ENCODE measurements around the gene MEA1. TPM values are rescaled to one million over a fixed set of nuclear protein-coding genes. Genes with fewer than 3 reads are reported as not detected.
"Not testable (repeated sequence)": the region's sequence is repeated elsewhere in the genome, so short reads cannot be mapped to it uniquely, and the experiment has no call there.

The MEA1 gene
- total RNA-seq, 2 donors from 2014 or later: 41.2 to 49.6 TPM

GRCh38 chr6:43045371-43045930, 31.7 kb upstream of the MEA1 start:
- ATAC-seq (ENCODE audit: insufficient number of reproducible peaks, low FRiP score, low read depth): no peak
- Histone ChIP-seq H3K27ac (no peak overlapping the region), H3K4me3 (no peak overlapping the region), H3K36me3 (peaks cover 26% of the 10 kb centered on the region), H3K9me3 (no peaks in the 10 kb centered on the region), H3K27me3 (replicated peaks; ENCODE audit: insufficient read depth) (no peaks in the 10 kb centered on the region), H3K4me1 (ENCODE audit: control insufficient read depth in 1 of 2, low read depth in 2 of 2) (no peaks in the 10 kb centered on the region)
- no peak for TF ChIP-seq CTCF (IDR thresholded peaks at IDR 0.05)
- no peak for DNase-seq (ENCODE audit: low spot score)

- Histone ChIP-seq H3K4me3 (no peak overlapping the region), H3K9me3 (no peaks in the 10 kb centered on the region), H3K27ac (no peak overlapping the region), H3K4me1 (ENCODE audit: control insufficient read depth in 1 of 2, low read depth in 2 of 2) (no peaks in the 10 kb centered on the region), H3K27me3 (replicated peaks; ENCODE audit: insufficient read depth) (no peaks in the 10 kb centered on the region), H3K36me3 (peaks cover 32% of the 10 kb centered on the region)
- ATAC-seq (ENCODE audit: insufficient number of reproducible peaks, low FRiP score, low read depth) (no peak), DNase-seq (ENCODE audit: low spot score) (no peak)
- TF ChIP-seq CTCF (IDR thresholded peaks at IDR 0.05): no peak
Observed at GRCh38 chr6:43043310-43043709, 29.6 kb upstream of the MEA1 start.

DNA sequence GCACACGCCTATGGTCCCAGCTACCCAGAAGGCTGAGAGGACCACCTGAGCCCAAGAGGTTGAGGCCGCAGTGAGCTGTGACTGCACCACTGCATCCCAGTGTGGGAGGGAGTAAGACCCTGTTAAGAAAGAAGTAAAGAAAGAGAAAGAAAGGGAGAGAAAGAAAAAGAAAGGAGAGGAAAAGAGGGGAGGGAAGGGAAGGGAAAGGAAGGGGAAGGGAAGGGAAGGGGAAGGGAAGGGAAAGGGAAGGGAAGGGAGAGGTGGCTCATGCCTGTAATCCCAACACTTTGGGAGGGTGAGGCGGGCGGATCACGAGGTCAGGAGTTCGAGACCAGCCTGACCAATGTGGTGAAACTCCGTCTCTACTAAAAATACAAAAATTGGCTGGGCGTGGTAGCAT, 27.7 kb upstream of the MEA1 start:
- not testable (repeated sequence) for H3K4me3 ChIP-seq; DNase-seq (ENCODE audit: low spot score); H3K27me3 ChIP-seq (replicated peaks; ENCODE audit: insufficient read depth); H3K9me3 ChIP-seq; H3K27ac ChIP-seq; H3K4me1 ChIP-seq (ENCODE audit: control insufficient read depth in 1 of 2, low read depth in 2 of 2); ATAC-seq (ENCODE audit: insufficient number of reproducible peaks, low FRiP score, low read depth)
- peaks cover 48% of the 10 kb centered on the region for H3K36me3 ChIP-seq

DNA sequence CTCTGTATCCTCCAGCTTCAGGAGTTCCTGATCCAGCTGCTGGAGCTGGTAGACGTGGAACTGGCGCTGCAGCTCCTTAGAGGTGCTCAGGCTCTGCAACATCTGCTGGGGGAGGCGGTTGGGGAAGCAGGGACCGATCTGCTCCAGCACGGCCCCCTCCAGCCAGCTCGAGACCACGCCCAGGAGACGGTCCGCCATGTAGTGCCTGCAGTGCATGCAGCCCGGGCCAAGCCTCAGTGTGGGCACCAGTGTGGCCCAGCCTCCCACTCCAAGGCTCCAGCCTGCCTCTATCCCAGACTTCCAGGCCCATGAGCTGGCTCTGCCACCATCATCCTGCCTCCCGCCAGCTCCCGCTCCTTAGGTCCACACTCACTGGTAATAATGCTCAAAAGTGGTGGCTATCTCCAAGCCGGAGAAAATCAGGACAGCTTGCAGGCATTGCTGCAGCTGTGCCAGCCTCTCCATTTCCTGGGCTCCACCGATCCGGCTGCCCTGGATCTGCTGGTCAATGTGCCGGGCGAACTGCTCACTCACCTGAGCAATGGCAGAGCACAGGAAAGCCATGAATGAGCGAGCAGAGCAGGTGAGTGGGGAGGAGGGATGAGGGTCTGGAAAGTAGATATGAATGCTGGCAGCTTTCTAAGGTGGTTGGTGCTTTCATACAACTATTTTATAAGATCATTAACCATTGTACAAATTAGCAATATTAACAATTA, 27.0 kb upstream of the MEA1 start:
- ATAC-seq (ENCODE audit: insufficient number of reproducible peaks, low FRiP score, low read depth) (no peak), DNase-seq (ENCODE audit: low spot score) (no peak)
- no peak overlapping the region for H3K27ac ChIP-seq
- no peak overlapping the region for H3K4me3 ChIP-seq
- no peaks in the 10 kb centered on the region for H3K27me3 ChIP-seq (replicated peaks; ENCODE audit: insufficient read depth)
- H3K4me1 ChIP-seq (ENCODE audit: control insufficient read depth in 1 of 2, low read depth in 2 of 2): no peaks in the 10 kb centered on the region
- H3K36me3 ChIP-seq: peaks cover 45% of the 10 kb centered on the region
- H3K9me3 ChIP-seq: no peaks in the 10 kb centered on the region
- TF ChIP-seq CTCF (IDR thresholded peaks at IDR 0.05): no peak

GRCh38 chr6:43038727-43039126, 25.0 kb upstream of the MEA1 start:
- peaks cover 44% of the 10 kb centered on the region for H3K36me3 ChIP-seq
- DNase-seq (ENCODE audit: low spot score): no peak
- no peak for TF ChIP-seq CTCF (IDR thresholded peaks at IDR 0.05)
- H3K27me3 ChIP-seq (replicated peaks; ENCODE audit: insufficient read depth): no peaks in the 10 kb centered on the region
- H3K4me3 ChIP-seq: no peak overlapping the region
- H3K4me1 ChIP-seq (ENCODE audit: control insufficient read depth in 1 of 2, low read depth in 2 of 2): no peaks in the 10 kb centered on the region
- H3K9me3 ChIP-seq: no peaks in the 10 kb centered on the region
- no peak for ATAC-seq (ENCODE audit: insufficient number of reproducible peaks, low FRiP score, low read depth)
- H3K27ac ChIP-seq: no peak overlapping the region
